SK-N-SH (cell line): ENCODE measurements around the gene ASCC1.

Experiments used
- CTCF ChIP-seq: fragments of 200-600 bp; sonication (generic); IDR thresholded peaks from 2 replicates; pipeline ENCODE4 v1.6.1; 2017; ENCODE audit warnings: antibody characterized with exemption, mild to moderate bottlenecking, moderate library complexity
- POLR2AphosphoS5 ChIP-seq: IDR thresholded peaks from 2 replicates; pipeline ENCODE4 v1.6.1; 2012; ENCODE audit warnings: low read depth, low read length

GRCh38 chr10:72156223-72156622 lies 59.9 kb downstream of the ASCC1 start:
- TF ChIP-seq CTCF (no peak), POLR2AphosphoS5 (no peak)
